Lung (tissue), 12 donors: Measurements from ENCODE around the gene GET4. TPM values are rescaled to one million over a fixed set of nuclear protein-coding genes. Genes with fewer than 3 reads are reported as not detected.

Experiments
- ATAC-seq: fragments of 200-7000 bp; cut with Tn5 transposase; one replicate; pipeline ENCODE4 v1.9.1; 2020; ENCODE audit warnings: moderate number of reproducible peaks; ENCODE audit not compliant: insufficient read depth, low FRiP score
- DNase-seq, 3 donors: peaks; one replicate each; pipeline ENCODE4 v3.0.0-alpha.2; 2013 to 2017
- H3K27ac ChIP-seq, 2 donors: one replicate each; pipeline ENCODE4 v1.5.1; 2013; ENCODE audit warnings: mild to moderate bottlenecking in 2 of 2, moderate library complexity in 2 of 2, control low read depth in 1 of 2, inconsistent platforms in 1 of 2, low read depth in 1 of 2, low read length in 1 of 2
- H3K27me3 ChIP-seq, 3 donors: one replicate each; pipeline ENCODE4 v1.5.1; 2013; ENCODE audit warnings: low read length in 2 of 3; ENCODE audit not compliant: control insufficient read depth in 3 of 3, insufficient read depth in 3 of 3
- H3K36me3 ChIP-seq, 4 donors: one replicate each; pipeline ENCODE4 v1.5.1; 2013; ENCODE audit warnings: low read length in 4 of 4, mild to moderate bottlenecking in 1 of 4, moderate library complexity in 1 of 4; ENCODE audit not compliant: control insufficient read depth in 4 of 4, insufficient read depth in 4 of 4
- H3K4me1 ChIP-seq, 5 donors: one replicate each; pipeline ENCODE4 v1.5.1; 2013; ENCODE audit warnings: low read length in 5 of 5, mild to moderate bottlenecking in 2 of 5, moderate library complexity in 1 of 5; ENCODE audit not compliant: control insufficient read depth in 5 of 5, insufficient read depth in 5 of 5
- H3K4me3 ChIP-seq: one replicate; pipeline ENCODE4 v1.5.1; 2013; ENCODE audit warnings: mild to moderate bottlenecking, control low read depth, moderate library complexity
- H3K9ac ChIP-seq, 2 donors: one replicate each; pipeline ENCODE4 v1.5.1; 2013; ENCODE audit warnings: low read length in 2 of 2, control low read depth in 1 of 2; ENCODE audit not compliant: insufficient read depth in 1 of 2
- H3K9me3 ChIP-seq, 4 donors: one replicate each; pipeline ENCODE4 v1.5.1; 2013; ENCODE audit warnings: low read length in 3 of 4, mild to moderate bottlenecking in 1 of 4, moderate library complexity in 1 of 4; ENCODE audit not compliant: control insufficient read depth in 4 of 4, insufficient read depth in 3 of 4
- CTCF ChIP-seq: IDR thresholded peaks from 2 replicates; pipeline ENCODE4 v1.5.1; 2012; ENCODE audit warnings: mild to moderate bottlenecking; ENCODE audit errors: control extremely low read depth, extremely low read depth
- WGBS, 2 donors: extraction: QIAGEN DNeasy Blood & Tissue Kit; methylation state at CpG; one replicate each; pipeline ENCODE4 v1.1.7; 2013; 5-methylcytosine and 5-hydroxymethylcytosine counted together
- polyA plus RNA-seq, 2 donors: library from polyadenylated mRNA; stranded (reverse); fragments of 200-250 nt; gene quantifications; one replicate each; pipeline ENCODE4 v1.2.1, GENCODE V29; 2013
- total RNA-seq, 2 donors: library from RNA; depleted of rRNA in 1 of 2; stranded (reverse); fragments of >200 nt in 1 of 2; gene quantifications; one replicate each; pipeline ENCODE4 v1.2.1, GENCODE V29; 2014 to 2021
- donor health status: control.
- donor health status: control.
- donor health status: Bipolar disorder and iron deficiency.
- donor health status: healthy.
- donor health status: DM: yes; HTN: yes; CAD: no.

The GET4 gene
- total and polyA plus RNA-seq, 4 donors: 34.1 to 41.8 (median 40.0) TPM

- Histone ChIP-seq H3K9me3 (no peaks in the 10 kb centered on the region), H3K36me3 (peaks cover 25 to 54% (median 47%) of the 10 kb centered on the region in 4 donors), H3K4me3 (no peak overlapping the region), H3K9ac (no peak overlapping the region), H3K27ac (no peak overlapping the region), H3K4me1 (peaks cover 0 to 8% (median 3%) of the 10 kb centered on the region in 5 donors), H3K27me3 (no peaks in the 10 kb centered on the region)
- WGBS, 2 donors: 95 to 98% methylated on average over 6 of the region's 6 CpGs
- DNase-seq (no peak), ATAC-seq (no peak)
- no peak for TF ChIP-seq CTCF
Measured at GRCh38 chr7:862157-862556, 14.2 kb upstream of the GET4 start.

GRCh38 chr7:863106-863505 is 13.2 kb upstream of the GET4 start:
- Histone ChIP-seq H3K27ac (no peak overlapping the region), H3K4me1 (peaks cover 0 to 12% (median 11%) of the 10 kb centered on the region in 5 donors), H3K9me3 (no peaks in the 10 kb centered on the region), H3K36me3 (peaks cover 25 to 54% (median 48%) of the 10 kb centered on the region in 4 donors), H3K27me3 (no peaks in the 10 kb centered on the region), H3K9ac (no peak overlapping the region), H3K4me3 (no peak overlapping the region)
- 96 to 97% methylated on average over 16 of the region's 16 CpGs for whole genome bisulfite sequencing, 2 donors
- DNase-seq (no peak), ATAC-seq (no peak)
- no peak for TF ChIP-seq CTCF

- H3K9me3 ChIP-seq: no peaks in the 10 kb centered on the region
- no peak for TF ChIP-seq CTCF
- DNase-seq: no peak
- WGBS, 2 donors: 95% methylated on average over 25 of the region's 25 CpGs
- H3K9ac ChIP-seq: peak overlapping the region in 1 of 2 donors; percentile 32
- peaks cover 21 to 48% (median 45%) of the 10 kb centered on the region in 4 donors for H3K36me3 ChIP-seq
- H3K27ac ChIP-seq: peak overlapping the region; percentile 22 to 43
- H3K27me3 ChIP-seq: no peaks in the 10 kb centered on the region
- peaks cover 0 to 13% (median 11%) of the 10 kb centered on the region in 5 donors for H3K4me1 ChIP-seq
- ATAC-seq: no peak
- no peak overlapping the region for H3K4me3 ChIP-seq
Measured at GRCh38 chr7:865921-866320, 10.4 kb upstream of the GET4 start.

GRCh38 chr7:867001-867405 is 9.4 kb upstream of the GET4 start:
- Histone ChIP-seq H3K9me3 (no peaks in the 10 kb centered on the region), H3K4me3 (no peak overlapping the region), H3K4me1 (peaks cover 0 to 13% (median 11%) of the 10 kb centered on the region in 5 donors), H3K27me3 (no peaks in the 10 kb centered on the region), H3K9ac (peak overlapping the region; percentile 11 to 59), H3K36me3 (peaks cover 16 to 39% (median 35%) of the 10 kb centered on the region in 4 donors), H3K27ac (peak overlapping the region; percentile 73 to 83)
- ATAC-seq (no peak), DNase-seq (peak; percentile 85 to 91 (median 90))
- WGBS, 2 donors: 67 to 77% methylated on average over 18 of the region's 18 CpGs
- no peak for TF ChIP-seq CTCF
